BLaER1 (cell line): Measurements from ENCODE around the gene AJM1.

ENCODE experiments used
- H3K27ac ChIP-seq: shearing (Covaris generic); formaldehyde crosslinking; 2 replicates; pipeline ENCODE4 v1.8.1; 2022
- H3K27me3 ChIP-seq: shearing (Covaris generic); formaldehyde crosslinking; 2 replicates; pipeline ENCODE4 v1.8.1; 2022
- H3K36me3 ChIP-seq: shearing (Covaris generic); formaldehyde crosslinking; 2 replicates; pipeline ENCODE4 v1.8.1; 2022
- H3K4me1 ChIP-seq: shearing (Covaris generic); formaldehyde crosslinking; 2 replicates; pipeline ENCODE4 v1.8.1; 2022
- H3K4me2 ChIP-seq: shearing (Covaris generic); formaldehyde crosslinking; 2 replicates; pipeline ENCODE4 v1.8.1; 2022
- H3K4me3 ChIP-seq: shearing (Covaris generic); formaldehyde crosslinking; 2 replicates; pipeline ENCODE4 v1.8.1; 2022
- H3K9ac ChIP-seq: shearing (Covaris generic); formaldehyde crosslinking; 2 replicates; pipeline ENCODE4 v1.8.1; 2022
- H3K9me3 ChIP-seq: shearing (Covaris generic); formaldehyde crosslinking; 2 replicates; pipeline ENCODE4 v1.8.1; 2022
- H4K20me1 ChIP-seq: shearing (Covaris generic); formaldehyde crosslinking; 2 replicates; pipeline ENCODE4 v1.8.1; 2022
- Cebpa-rat ChIP-seq: shearing (Covaris generic); IDR thresholded peaks from 2 replicates; pipeline ENCODE4 v1.8.1; 2022

Gene AJM1

DNA sequence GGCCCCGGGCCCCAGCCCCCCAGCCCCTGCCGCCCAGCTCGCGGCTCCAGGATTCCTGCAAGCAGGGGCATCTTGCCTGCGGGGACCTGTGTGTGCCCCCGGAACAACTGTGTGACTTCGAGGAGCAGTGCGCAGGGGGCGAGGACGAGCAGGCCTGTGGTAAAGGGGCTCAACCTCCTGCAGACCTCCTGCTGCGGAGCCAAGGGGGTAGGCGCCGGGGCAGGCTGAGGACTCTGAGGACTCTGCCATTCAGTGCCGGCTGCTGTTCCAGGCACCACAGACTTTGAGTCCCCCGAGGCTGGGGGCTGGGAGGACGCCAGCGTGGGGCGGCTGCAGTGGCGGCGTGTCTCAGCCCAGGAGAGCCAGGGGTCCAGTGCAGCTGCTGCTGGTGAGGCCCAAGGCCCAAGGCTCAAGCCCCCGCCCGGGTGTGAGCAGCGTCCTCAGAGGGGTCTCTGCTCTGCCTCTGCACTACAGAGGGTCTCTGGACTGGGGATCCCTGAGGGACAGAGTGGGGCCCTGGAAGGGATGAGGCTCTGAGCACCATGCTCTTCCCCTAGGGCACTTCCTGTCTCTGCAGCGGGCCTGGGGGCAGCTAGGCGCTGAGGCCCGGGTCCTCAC is 13.3 kb downstream of the AJM1 start:
- no peak for TF ChIP-seq Cebpa-rat
- peaks cover 79% of the 10 kb centered on the region for H3K4me1 ChIP-seq
- H3K9ac ChIP-seq, result no peak overlapping the region
- no peaks in the 10 kb centered on the region for H3K27me3 ChIP-seq
- no peak overlapping the region for H3K4me3 ChIP-seq
- peaks cover 36% of the 10 kb centered on the region for H3K36me3 ChIP-seq
- H3K27ac ChIP-seq, result peak overlapping the region; percentile 53
- H4K20me1 ChIP-seq, result peaks cover 77% of the 10 kb centered on the region
- no peaks in the 10 kb centered on the region for H3K9me3 ChIP-seq
- peak overlapping the region; percentile 95 for H3K4me2 ChIP-seq

DNA sequence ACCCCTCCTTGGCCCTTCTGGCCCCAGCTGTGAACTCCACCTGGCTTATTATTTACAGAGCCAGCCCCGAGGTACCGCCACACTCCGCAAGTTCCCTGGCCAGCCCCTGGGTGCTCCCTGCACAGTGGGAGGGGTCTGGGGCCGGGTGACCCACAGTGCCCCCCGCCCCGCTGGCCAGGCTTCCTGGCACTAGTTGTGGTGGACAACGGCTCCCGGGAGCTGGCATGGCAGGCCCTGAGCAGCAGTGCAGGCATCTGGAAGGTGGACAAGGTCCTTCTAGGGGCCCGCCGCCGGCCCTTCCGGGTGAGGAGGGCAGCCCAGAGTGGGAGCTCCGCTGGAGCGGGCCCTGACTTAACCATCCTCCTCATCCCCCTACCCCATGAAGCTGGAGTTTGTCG is 13.8 kb downstream of the AJM1 start:
- Histone ChIP-seq H3K4me2 (peak overlapping the region; percentile 95), H3K36me3 (peaks cover 36% of the 10 kb centered on the region), H3K9ac (no peak overlapping the region), H3K9me3 (no peaks in the 10 kb centered on the region), H3K4me1 (peaks cover 82% of the 10 kb centered on the region), H4K20me1 (peaks cover 77% of the 10 kb centered on the region), H3K27me3 (no peaks in the 10 kb centered on the region), H3K4me3 (no peak overlapping the region), H3K27ac (peak overlapping the region; percentile 53)
- no peak for TF ChIP-seq Cebpa-rat

DNA sequence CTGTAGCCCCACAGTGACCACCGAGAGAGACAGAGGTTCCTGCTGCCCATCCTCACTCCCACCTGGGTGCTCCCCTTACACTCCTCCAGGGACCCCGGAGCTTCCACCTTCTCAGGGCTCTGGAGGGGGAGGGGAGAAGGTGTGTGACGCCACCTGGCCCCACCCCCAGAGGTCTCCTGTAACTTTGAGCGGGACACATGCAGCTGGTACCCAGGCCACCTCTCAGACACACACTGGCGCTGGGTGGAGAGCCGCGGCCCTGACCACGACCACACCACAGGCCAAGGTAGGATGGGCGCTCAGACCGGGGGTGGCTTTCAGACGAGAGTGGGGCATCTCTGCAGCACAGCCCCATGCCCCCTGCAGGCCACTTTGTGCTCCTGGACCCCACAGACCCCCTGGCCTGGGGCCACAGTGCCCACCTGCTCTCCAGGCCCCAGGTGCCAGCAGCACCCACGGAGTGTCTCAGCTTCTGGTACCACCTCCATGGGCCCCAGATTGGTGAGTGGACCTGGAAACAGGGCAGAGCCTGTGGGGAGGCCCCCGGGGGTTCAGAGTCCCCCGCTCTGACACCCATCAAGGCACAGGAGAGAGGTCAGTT is 14.4 kb downstream of the AJM1 start:
- no peak overlapping the region for H3K4me3 ChIP-seq
- H3K9me3 ChIP-seq, result no peaks in the 10 kb centered on the region
- H3K4me2 ChIP-seq, result peak overlapping the region; percentile 95
- peaks cover 36% of the 10 kb centered on the region for H3K36me3 ChIP-seq
- H3K27me3 ChIP-seq, result no peaks in the 10 kb centered on the region
- H3K27ac ChIP-seq, result no peak overlapping the region
- H3K4me1 ChIP-seq, result peaks cover 88% of the 10 kb centered on the region
- peaks cover 78% of the 10 kb centered on the region for H4K20me1 ChIP-seq
- no peak for TF ChIP-seq Cebpa-rat
- no peak overlapping the region for H3K9ac ChIP-seq

- Histone ChIP-seq H3K27me3 (no peaks in the 10 kb centered on the region), H3K4me2 (peak overlapping the region; percentile 95), H3K36me3 (peaks cover 36% of the 10 kb centered on the region), H3K9ac (no peak overlapping the region), H4K20me1 (peaks cover 84% of the 10 kb centered on the region), H3K27ac (no peak overlapping the region), H3K4me1 (peaks cover 93% of the 10 kb centered on the region), H3K4me3 (no peak overlapping the region), H3K9me3 (no peaks in the 10 kb centered on the region)
- TF ChIP-seq Cebpa-rat, result no peak
These were observed 14.9 kb downstream of the AJM1 start for GRCh38 chr9:136857166-136857565.

GRCh38 chr9:136857581-136858412 is 15.5 kb downstream of the AJM1 start:
- Histone ChIP-seq H3K9me3 (no peaks in the 10 kb centered on the region), H3K36me3 (peaks cover 42% of the 10 kb centered on the region), H4K20me1 (peaks cover 90% of the 10 kb centered on the region), H3K27me3 (no peaks in the 10 kb centered on the region), H3K9ac (peak overlapping the region; percentile 72), H3K4me1 (peaks cover 94% of the 10 kb centered on the region), H3K27ac (peak overlapping the region; percentile 77), H3K4me3 (no peak overlapping the region), H3K4me2 (peak overlapping the region; percentile 95)
- no peak for TF ChIP-seq Cebpa-rat

GRCh38 chr9:136858452-136858843 is 16.2 kb downstream of the AJM1 start:
- Histone ChIP-seq H3K9me3 (no peaks in the 10 kb centered on the region), H3K27me3 (no peaks in the 10 kb centered on the region), H3K9ac (peak overlapping the region; percentile 72), H3K36me3 (peaks cover 48% of the 10 kb centered on the region), H3K4me3 (no peak overlapping the region), H3K4me1 (peaks cover 87% of the 10 kb centered on the region), H3K27ac (peak overlapping the region; percentile 77), H4K20me1 (peaks cover 97% of the 10 kb centered on the region), H3K4me2 (peak overlapping the region; percentile 95)
- no peak for TF ChIP-seq Cebpa-rat

GRCh38 chr9:136858844-136859757 is 16.8 kb downstream of the AJM1 start:
- Histone ChIP-seq H4K20me1 (peaks cover 100% of the 10 kb centered on the region), H3K36me3 (peaks cover 55% of the 10 kb centered on the region), H3K4me2 (peak overlapping the region; percentile 95), H3K4me1 (peaks cover 87% of the 10 kb centered on the region), H3K4me3 (peak overlapping the region; percentile 4), H3K9ac (peak overlapping the region; percentile 72), H3K9me3 (no peaks in the 10 kb centered on the region), H3K27ac (peak overlapping the region; percentile 77), H3K27me3 (no peaks in the 10 kb centered on the region)
- TF ChIP-seq Cebpa-rat, result no peak

- Histone ChIP-seq H3K27ac (0 out of 2 replicates have a peak overlapping the region, but pooled peaks have one; percentile 18), H3K27me3 (no peaks in the 10 kb centered on the region), H4K20me1 (peaks cover 100% of the 10 kb centered on the region), H3K9me3 (no peaks in the 10 kb centered on the region), H3K9ac (peak overlapping the region; percentile 29; the same call in 1 of the 2 replicates), H3K4me2 (peak overlapping the region; percentile 95), H3K36me3 (peaks cover 62% of the 10 kb centered on the region), H3K4me3 (no peak overlapping the region), H3K4me1 (peaks cover 86% of the 10 kb centered on the region)
- TF ChIP-seq Cebpa-rat, result no peak
These were observed 18.3 kb downstream of the AJM1 start for GRCh38 chr9:136860529-136860928.
